HEK293 (cell line): ENCODE measurements around the gene LRRC7.

Experiments used
- CTCF ChIA-PET: fragments of 350-600 bp; formaldehyde crosslinking; extraction: SDS; loops from one replicate; lab custom pipeline; 2021; ENCODE audit warnings: antibody characterized with exemption; lab: Yijun Ruan, JAX
- POLR2A ChIA-PET: fragments of 300-600 bp; formaldehyde crosslinking; extraction: SDS; loops from one replicate; lab custom pipeline; 2020; ENCODE audit warnings: antibody characterized with exemption, inconsistent platforms; lab: Yijun Ruan, JAX
- H3K27ac ChIP-seq: fragments of 200-500 bp; sonication (Bioruptor generic); 2 replicates; pipeline ENCODE4 v1.5.1; 2014; ENCODE audit warnings: low read depth, low read length, control low read depth, inconsistent platforms; ENCODE audit errors: extremely low read depth
- H3K36me3 ChIP-seq, 2 experiments: fragments of 200-500 bp in 1 of 2; sonication (Bioruptor generic) in 1 of 2; 1 replicate in 1 of 2; 2 replicates in 1 of 2; pipeline ENCODE4 v1.5.1; 2014 to 2017; ENCODE audit warnings: inconsistent platforms in 2 of 2, low read length in 2 of 2; ENCODE audit not compliant: control insufficient read depth in 2 of 2, insufficient read depth in 1 of 2
- H3K4me1 ChIP-seq: fragments of 200-500 bp; sonication (Bioruptor generic); 2 replicates; pipeline ENCODE4 v1.5.1; 2014; ENCODE audit warnings: mild to moderate bottlenecking, low read length, inconsistent platforms; ENCODE audit not compliant: control insufficient read depth, insufficient read depth
- H3K4me3 ChIP-seq: 2 replicates; pipeline ENCODE4 v1.5.1; 2011; ENCODE audit warnings: low read depth, mild to moderate bottlenecking, control low read depth, low read length, moderate library complexity
- H3K9me3 ChIP-seq: fragments of 200-500 bp; sonication (Bioruptor generic); 2 replicates; pipeline ENCODE4 v1.5.1; 2014; ENCODE audit warnings: low read depth, low read length, inconsistent platforms; ENCODE audit not compliant: control insufficient read depth, insufficient read depth
- ZBTB17 ChIP-seq: fragments of 450-650 bp; formaldehyde crosslinking; IDR thresholded peaks from 2 replicates; pipeline ENCODE4 v1.5.1; 2016; ENCODE audit warnings: missing biosample characterization, missing genetic modification characterization
- ZFP3 ChIP-seq: fragments of 450-650 bp; formaldehyde crosslinking; IDR thresholded peaks from 2 replicates; pipeline ENCODE4 v1.5.1; 2016; ENCODE audit warnings: low read depth, missing biosample characterization, missing genetic modification characterization
- ZNF138 ChIP-seq: fragments of 450-650 bp; formaldehyde crosslinking; IDR thresholded peaks from 2 replicates; pipeline ENCODE4 v1.5.1; 2016; ENCODE audit warnings: missing biosample characterization, missing genetic modification characterization, borderline replicate concordance
- ZNF174 ChIP-seq: fragments of 450-650 bp; formaldehyde crosslinking; IDR thresholded peaks from 2 replicates; pipeline ENCODE4 v1.5.0; 2017; ENCODE audit warnings: missing biosample characterization, mild to moderate bottlenecking, missing genetic modification characterization
- ZNF239 ChIP-seq: fragments of 450-650 bp; formaldehyde crosslinking; IDR thresholded peaks from 2 replicates; pipeline ENCODE4 v1.5.1; 2016; ENCODE audit warnings: missing biosample characterization, missing genetic modification characterization
- ZNF248 ChIP-seq: fragments of 450-650 bp; formaldehyde crosslinking; IDR thresholded peaks from 2 replicates; pipeline ENCODE4 v1.5.1; 2017; ENCODE audit warnings: missing biosample characterization, missing genetic modification characterization
- ZNF335 ChIP-seq: fragments of 450-650 bp; formaldehyde crosslinking; conservative IDR thresholded peaks from 2 replicates; pipeline ENCODE4 v1.5.1; 2016; ENCODE audit warnings: missing biosample characterization, missing genetic modification characterization
- ZNF510 ChIP-seq: fragments of 450-650 bp; formaldehyde crosslinking; IDR thresholded peaks from 2 replicates; pipeline ENCODE4 v1.5.1; 2018; ENCODE audit warnings: mild to moderate bottlenecking, missing genetic modification characterization, missing biosample characterization; ENCODE audit not compliant: insufficient replicate concordance
- ZNF600 ChIP-seq: fragments of 450-650 bp; formaldehyde crosslinking; IDR thresholded peaks from 2 replicates; pipeline ENCODE4 v1.5.1; 2016; ENCODE audit warnings: missing biosample characterization, missing genetic modification characterization
- ZNF621 ChIP-seq: fragments of 450-650 bp; formaldehyde crosslinking; IDR thresholded peaks from 2 replicates; pipeline ENCODE4 v1.5.1; 2017; ENCODE audit warnings: missing biosample characterization, missing genetic modification characterization
- ZNF76 ChIP-seq: fragments of 450-650 bp; formaldehyde crosslinking; IDR thresholded peaks from 2 replicates; pipeline ENCODE4; 2016; ENCODE audit warnings: low read depth, missing biosample characterization, missing genetic modification characterization, borderline replicate concordance
- ZNF791 ChIP-seq: fragments of 450-650 bp; formaldehyde crosslinking; IDR thresholded peaks from 2 replicates; pipeline ENCODE4 v1.5.1; 2016; ENCODE audit warnings: missing biosample characterization, missing genetic modification characterization
- ZSCAN30 ChIP-seq: fragments of 450-650 bp; IDR thresholded peaks from 2 replicates; pipeline ENCODE4 v1.5.1; 2018; ENCODE audit warnings: missing biosample characterization, mild to moderate bottlenecking, missing genetic modification characterization, moderate library complexity
- TF ChIP-seq, protein P1 (sequence below): fragments of 450-650 bp; formaldehyde crosslinking; IDR thresholded peaks from 2 replicates; pipeline ENCODE4 v1.5.1; 2017; ENCODE audit warnings: missing biosample characterization, missing genetic modification characterization
- TF ChIP-seq, protein P2 (sequence below): fragments of 450-650 bp; formaldehyde crosslinking; IDR thresholded peaks from 2 replicates; pipeline ENCODE4 v1.5.1; 2016; ENCODE audit warnings: missing biosample characterization, missing genetic modification characterization
- TF ChIP-seq, protein P3 (sequence below): sonication (generic); formaldehyde crosslinking; IDR thresholded peaks from 2 replicates; pipeline ENCODE4 v1.8.1; 2022; ENCODE audit warnings: mild to moderate bottlenecking, moderate library complexity, missing genetic modification reagents
- TF ChIP-seq, protein P4 (sequence below): fragments of 450-650 bp; formaldehyde crosslinking; IDR thresholded peaks from 2 replicates; pipeline ENCODE4 v1.5.1; 2016; ENCODE audit warnings: missing biosample characterization, missing genetic modification characterization
- TF ChIP-seq, protein P5 (sequence below): fragments of 450-650 bp; formaldehyde crosslinking; IDR thresholded peaks from 2 replicates; pipeline ENCODE4 v1.5.1; 2016; ENCODE audit warnings: missing biosample characterization, missing genetic modification characterization
- TF ChIP-seq, protein P6 (sequence below): fragments of 450-650 bp; formaldehyde crosslinking; IDR thresholded peaks from 2 replicates; pipeline ENCODE4 v1.5.0; 2017; ENCODE audit warnings: missing biosample characterization, missing genetic modification characterization, borderline replicate concordance

Gene LRRC7

DNA sequence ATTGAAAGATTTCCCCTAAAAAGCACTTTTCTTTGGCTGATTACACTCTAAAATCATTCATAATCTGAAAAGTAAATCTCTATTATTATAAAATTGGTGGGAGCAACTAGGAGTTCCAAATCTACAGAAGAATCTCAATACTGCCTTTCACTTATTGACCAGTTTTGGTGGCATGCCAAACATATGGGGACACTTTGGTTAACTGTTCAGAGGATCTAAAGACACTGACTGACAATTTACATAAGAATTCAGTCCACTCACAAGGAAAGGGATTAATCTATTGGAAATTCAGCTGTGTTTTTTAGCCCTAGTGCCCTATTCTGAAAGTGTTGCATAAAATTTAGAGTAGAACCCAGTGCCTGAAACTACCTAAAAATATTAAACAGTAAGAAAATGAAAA lies 524.1 kb downstream of the LRRC7 start (continued):
- TF ChIP-seq ZFP3 (tag by site-specific recombination) = no peak
- no peak for TF ChIP-seq ZNF174 (tag by site-specific recombination)
- TF ChIP-seq, protein P1, sequence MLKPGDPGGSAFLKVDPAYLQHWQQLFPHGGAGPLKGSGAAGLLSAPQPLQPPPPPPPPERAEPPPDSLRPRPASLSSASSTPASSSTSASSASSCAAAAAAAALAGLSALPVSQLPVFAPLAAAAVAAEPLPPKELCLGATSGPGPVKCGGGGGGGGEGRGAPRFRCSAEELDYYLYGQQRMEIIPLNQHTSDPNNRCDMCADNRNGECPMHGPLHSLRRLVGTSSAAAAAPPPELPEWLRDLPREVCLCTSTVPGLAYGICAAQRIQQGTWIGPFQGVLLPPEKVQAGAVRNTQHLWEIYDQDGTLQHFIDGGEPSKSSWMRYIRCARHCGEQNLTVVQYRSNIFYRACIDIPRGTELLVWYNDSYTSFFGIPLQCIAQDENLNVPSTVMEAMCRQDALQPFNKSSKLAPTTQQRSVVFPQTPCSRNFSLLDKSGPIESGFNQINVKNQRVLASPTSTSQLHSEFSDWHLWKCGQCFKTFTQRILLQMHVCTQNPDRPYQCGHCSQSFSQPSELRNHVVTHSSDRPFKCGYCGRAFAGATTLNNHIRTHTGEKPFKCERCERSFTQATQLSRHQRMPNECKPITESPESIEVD (tag by site-specific recombination) = no peak
- no peak for TF ChIP-seq ZSCAN30 (tag by site-specific recombination)

DNA sequence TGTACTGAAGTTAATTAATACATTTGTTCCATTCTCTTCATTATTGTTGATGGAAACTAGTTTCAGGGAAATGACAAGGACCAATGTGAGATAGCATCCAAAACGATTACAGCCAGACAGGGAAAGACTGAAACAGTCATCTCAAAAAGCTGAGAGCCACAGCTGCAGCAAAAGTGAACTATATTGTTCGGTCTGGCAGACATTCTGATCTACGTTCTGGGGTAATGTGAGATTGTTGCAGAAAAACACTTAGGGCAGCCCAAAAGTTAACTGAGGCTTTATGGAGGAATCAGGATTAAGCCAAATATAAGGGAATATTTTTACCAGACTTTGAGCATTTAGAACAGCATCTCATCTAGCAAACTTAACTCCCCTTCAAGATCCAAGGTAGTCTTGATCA lies 524.8 kb downstream of the LRRC7 start:
- TF ChIP-seq ZNF239 (tag by site-specific recombination) = no peak
- no peaks in the 10 kb centered on the region for H3K36me3 ChIP-seq
- H3K9me3 ChIP-seq = no peaks in the 10 kb centered on the region
- H3K4me3 ChIP-seq = no peak overlapping the region
- no peaks in the 10 kb centered on the region for H3K4me1 ChIP-seq
- POLR2A ChIA-PET = no interaction called here
- CTCF ChIA-PET = interaction anchor here (1.0 kb wide), 1 partner anchor 41 kb away, joined by 3 read pairs; no protein-coding TSS in a partner anchor
- no peak overlapping the region for H3K27ac ChIP-seq

DNA sequence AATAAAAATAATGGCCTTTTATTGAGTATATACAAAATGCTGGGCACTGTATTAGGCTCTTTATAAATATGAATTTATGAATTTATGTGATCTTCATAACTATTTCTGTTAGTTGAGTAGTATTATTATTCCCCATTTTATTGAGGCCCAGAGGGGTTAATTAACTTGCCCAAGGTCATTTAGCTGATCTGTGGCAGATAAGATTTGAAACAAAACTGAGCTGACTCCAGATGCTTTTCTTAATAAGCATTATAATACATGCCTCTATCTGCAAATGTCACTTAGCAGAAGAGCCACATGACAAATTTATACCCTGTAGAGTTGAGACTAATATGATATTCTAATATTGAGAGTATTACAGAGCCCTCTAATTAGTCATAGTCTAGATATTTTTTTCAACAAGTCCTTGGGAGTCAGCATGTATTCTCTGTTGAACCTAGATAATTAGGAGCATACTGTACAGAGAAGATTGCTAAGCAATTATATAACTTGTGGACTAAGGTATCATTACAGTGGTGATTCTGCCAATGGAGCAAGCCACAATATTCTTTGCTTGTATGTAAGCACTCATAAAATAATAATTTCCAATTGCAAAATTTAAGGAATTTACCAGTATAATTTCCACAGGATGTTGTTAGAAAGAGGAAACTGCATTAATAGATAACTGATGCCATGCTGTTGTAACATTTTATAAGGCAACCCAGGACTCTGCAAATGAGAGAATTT lies 525.7 kb downstream of the LRRC7 start:
- H3K9me3 ChIP-seq = no peaks in the 10 kb centered on the region
- TF ChIP-seq, protein P2, sequence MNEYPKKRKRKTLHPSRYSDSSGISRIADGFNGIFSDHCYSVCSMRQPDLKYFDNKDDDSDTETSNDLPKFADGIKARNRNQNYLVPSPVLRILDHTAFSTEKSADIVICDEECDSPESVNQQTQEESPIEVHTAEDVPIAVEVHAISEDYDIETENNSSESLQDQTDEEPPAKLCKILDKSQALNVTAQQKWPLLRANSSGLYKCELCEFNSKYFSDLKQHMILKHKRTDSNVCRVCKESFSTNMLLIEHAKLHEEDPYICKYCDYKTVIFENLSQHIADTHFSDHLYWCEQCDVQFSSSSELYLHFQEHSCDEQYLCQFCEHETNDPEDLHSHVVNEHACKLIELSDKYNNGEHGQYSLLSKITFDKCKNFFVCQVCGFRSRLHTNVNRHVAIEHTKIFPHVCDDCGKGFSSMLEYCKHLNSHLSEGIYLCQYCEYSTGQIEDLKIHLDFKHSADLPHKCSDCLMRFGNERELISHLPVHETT (tag by site-specific recombination) = no peak
- TF ChIP-seq ZNF138 (tag by site-specific recombination) = no peak
- TF ChIP-seq, protein P3, sequence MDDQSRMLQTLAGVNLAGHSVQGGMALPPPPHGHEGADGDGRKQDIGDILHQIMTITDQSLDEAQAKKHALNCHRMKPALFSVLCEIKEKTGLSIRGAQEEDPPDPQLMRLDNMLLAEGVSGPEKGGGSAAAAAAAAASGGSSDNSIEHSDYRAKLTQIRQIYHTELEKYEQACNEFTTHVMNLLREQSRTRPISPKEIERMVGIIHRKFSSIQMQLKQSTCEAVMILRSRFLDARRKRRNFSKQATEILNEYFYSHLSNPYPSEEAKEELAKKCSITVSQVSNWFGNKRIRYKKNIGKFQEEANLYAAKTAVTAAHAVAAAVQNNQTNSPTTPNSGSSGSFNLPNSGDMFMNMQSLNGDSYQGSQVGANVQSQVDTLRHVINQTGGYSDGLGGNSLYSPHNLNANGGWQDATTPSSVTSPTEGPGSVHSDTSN (CRISPR knock-in tag) = no peak
- TF ChIP-seq ZNF510 (tag by site-specific recombination) = no peak
- no peak for TF ChIP-seq ZNF335 (tag by site-specific recombination)
- no peak overlapping the region for H3K4me3 ChIP-seq
- no peaks in the 10 kb centered on the region for H3K36me3 ChIP-seq
- no peaks in the 10 kb centered on the region for H3K4me1 ChIP-seq
- POLR2A ChIA-PET = interaction anchor here (0.6 kb wide), 1 partner anchor 1001 kb away, joined by 7 read pairs; no protein-coding TSS in a partner anchor
- no peak overlapping the region for H3K27ac ChIP-seq
- CTCF ChIA-PET = no interaction called here

DNA sequence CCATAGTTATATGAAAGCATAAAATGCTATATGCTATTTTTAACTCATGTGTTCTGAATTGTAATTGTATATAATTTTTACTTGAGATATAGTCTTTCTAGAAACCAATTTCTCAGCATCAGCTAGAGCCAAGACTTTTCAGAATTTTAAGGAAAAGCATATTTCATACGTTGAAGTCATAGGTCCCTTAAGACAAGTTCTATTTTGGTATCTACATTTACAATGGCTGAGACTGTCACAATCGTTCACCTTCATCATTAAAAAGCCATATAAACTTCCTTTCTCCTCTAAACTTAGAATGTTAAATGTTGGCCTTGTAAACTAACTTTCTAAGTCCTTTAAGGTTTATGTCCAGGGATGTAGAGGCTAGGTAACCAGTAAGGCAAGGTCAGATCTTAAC lies 533.5 kb downstream of the LRRC7 start:
- Histone ChIP-seq H3K27ac (no peak overlapping the region), H3K36me3 (no peaks in the 10 kb centered on the region), H3K4me3 (no peak overlapping the region), H3K9me3 (no peaks in the 10 kb centered on the region), H3K4me1 (no peaks in the 10 kb centered on the region)
- ChIA-PET POLR2A (no interaction called here), CTCF (no interaction called here)
- TF ChIP-seq ZNF621 (tag by site-specific recombination) = no peak
- TF ChIP-seq, protein P4, sequence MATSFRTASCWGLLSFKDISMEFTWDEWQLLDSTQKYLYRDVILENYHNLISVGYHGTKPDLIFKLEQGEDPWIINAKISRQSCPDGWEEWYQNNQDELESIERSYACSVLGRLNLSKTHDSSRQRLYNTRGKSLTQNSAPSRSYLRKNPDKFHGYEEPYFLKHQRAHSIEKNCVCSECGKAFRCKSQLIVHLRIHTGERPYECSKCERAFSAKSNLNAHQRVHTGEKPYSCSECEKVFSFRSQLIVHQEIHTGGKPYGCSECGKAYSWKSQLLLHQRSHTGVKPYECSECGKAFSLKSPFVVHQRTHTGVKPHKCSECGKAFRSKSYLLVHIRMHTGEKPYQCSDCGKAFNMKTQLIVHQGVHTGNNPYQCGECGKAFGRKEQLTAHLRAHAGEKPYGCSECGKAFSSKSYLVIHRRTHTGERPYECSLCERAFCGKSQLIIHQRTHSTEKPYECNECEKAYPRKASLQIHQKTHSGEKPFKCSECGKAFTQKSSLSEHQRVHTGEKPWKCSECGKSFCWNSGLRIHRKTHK (tag by site-specific recombination) = no peak
- TF ChIP-seq ZNF600 (tag by site-specific recombination) = no peak
- TF ChIP-seq ZNF791 (tag by site-specific recombination) = no peak
- TF ChIP-seq, protein P5, sequence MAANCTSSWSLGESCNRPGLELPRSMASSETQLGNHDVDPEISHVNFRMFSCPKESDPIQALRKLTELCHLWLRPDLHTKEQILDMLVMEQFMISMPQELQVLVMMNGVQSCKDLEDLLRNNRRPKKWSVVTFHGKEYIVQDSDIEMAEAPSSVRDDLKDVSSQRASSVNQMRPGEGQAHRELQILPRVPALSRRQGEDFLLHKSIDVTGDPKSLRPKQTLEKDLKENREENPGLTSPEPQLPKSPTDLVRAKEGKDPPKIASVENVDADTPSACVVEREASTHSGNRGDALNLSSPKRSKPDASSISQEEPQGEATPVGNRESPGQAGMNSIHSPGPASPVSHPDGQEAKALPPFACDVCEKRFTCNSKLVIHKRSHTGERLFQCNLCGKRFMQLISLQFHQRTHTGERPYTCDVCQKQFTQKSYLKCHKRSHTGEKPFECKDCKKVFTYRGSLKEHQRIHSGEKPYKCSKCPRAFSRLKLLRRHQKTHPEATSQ (tag by site-specific recombination) = no peak
- no peak for TF ChIP-seq ZBTB17 (tag by site-specific recombination)
- TF ChIP-seq, protein P6, sequence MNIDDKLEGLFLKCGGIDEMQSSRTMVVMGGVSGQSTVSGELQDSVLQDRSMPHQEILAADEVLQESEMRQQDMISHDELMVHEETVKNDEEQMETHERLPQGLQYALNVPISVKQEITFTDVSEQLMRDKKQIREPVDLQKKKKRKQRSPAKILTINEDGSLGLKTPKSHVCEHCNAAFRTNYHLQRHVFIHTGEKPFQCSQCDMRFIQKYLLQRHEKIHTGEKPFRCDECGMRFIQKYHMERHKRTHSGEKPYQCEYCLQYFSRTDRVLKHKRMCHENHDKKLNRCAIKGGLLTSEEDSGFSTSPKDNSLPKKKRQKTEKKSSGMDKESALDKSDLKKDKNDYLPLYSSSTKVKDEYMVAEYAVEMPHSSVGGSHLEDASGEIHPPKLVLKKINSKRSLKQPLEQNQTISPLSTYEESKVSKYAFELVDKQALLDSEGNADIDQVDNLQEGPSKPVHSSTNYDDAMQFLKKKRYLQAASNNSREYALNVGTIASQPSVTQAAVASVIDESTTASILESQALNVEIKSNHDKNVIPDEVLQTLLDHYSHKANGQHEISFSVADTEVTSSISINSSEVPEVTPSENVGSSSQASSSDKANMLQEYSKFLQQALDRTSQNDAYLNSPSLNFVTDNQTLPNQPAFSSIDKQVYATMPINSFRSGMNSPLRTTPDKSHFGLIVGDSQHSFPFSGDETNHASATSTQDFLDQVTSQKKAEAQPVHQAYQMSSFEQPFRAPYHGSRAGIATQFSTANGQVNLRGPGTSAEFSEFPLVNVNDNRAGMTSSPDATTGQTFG = no peak
- no peak for TF ChIP-seq ZNF248 (tag by site-specific recombination)
- TF ChIP-seq ZNF76 (tag by site-specific recombination) = no peak
